Neural progenitor cell (in vitro differentiated cells): Measurements from ENCODE around the gene PRKCB.

Source experiments
- CTCF ChIP-seq: fragments of 200-600 bp; sonication (generic); IDR thresholded peaks from 2 replicates; pipeline ENCODE4 v1.5.1; 2017; ENCODE audit warnings: antibody characterized with exemption, mild to moderate bottlenecking
- EZH2 ChIP-seq: fragments of 200-600 bp; sonication (generic); IDR thresholded peaks from 2 replicates; pipeline ENCODE4 v1.6.1; 2017; ENCODE audit warnings: antibody characterized with exemption, mild to moderate bottlenecking, moderate library complexity

- TF ChIP-seq CTCF (no peak), EZH2 (no peak)
Observed at GRCh38 chr16:23964136-23964535, 128.4 kb downstream of the PRKCB start.
